Measurements from ENCODE around the gene RHBDF1.

DNA sequence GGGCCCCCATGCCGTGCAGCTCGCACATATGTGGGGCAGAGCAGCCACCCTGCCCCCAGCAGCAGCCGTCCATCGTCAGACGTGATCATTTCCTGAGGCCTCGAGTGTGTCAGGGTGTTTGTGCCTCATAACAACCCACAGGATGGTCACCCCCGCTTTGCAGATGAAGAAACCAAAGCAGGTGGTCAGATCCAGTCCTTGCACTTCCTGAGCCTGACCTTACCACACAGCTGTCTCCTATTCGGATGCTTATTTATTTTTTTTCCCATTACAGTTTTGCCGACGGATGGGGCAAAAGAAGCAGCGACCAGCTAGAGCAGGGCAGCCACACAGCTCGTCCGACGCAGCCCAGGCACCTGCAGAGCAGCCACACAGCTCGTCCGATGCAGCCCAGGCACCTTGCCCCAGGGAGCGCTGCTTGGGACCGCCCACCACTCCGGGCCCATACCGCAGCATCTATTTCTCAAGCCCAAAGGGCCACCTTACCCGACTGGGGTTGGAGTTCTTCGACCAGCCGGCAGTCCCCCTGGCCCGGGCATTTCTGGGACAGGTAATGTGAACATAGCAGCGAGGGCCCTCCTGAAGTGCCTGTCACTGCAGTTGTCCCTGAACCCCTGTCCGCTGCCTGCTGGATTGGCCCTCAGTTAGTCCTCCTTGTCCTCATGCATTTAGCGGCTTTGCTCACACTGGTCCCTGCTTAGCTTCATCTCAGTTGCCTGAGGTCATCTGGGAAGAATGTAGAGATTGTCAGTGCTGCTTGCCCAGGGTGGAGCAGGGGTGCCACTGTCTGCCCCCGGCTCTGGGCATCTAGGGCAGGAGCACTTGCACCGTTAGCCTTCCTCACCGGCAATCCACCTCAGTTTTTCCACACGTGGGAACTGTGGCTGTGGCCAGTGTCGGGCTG, 7.0 kb upstream of the RHBDF1 start:
- TF ChIP-seq POLR2AphosphoS5 (IDR thresholded peaks at IDR 0.05) = no peak
- TF ChIP-seq POLR2A (IDR thresholded peaks at IDR 0.05) = no peak

All from transverse colon (tissue), 3 donors.